Sciatic nerve (tissue), 2 donors: ENCODE results near the gene SPTSSA. TPM values are rescaled to one million over a fixed set of nuclear protein-coding genes. Genes with fewer than 3 reads are reported as not detected.

ENCODE experiments used
- ATAC-seq: fragments of 200-7000 bp; cut with Tn5 transposase; one replicate; pipeline ENCODE4 v1.9.1; 2020; ENCODE audit warnings: mild to moderate bottlenecking, moderate library complexity
- DNase-seq: peaks from one replicate; pipeline ENCODE4 v3.0.0-alpha.2; 2020; ENCODE audit warnings: low spot score
- intact Hi-C: fragments of 100-400 bp; cut with DNase I; formaldehyde crosslinking; loops from one replicate; pipeline ENCODE4 v1.14.2; 2022
- total RNA-seq: library from RNA; stranded (reverse); fragmentation: NEBNext Ultra II Directional; extraction: Animal tissue kit (Norgen Biotek cat#: 25700); gene quantifications from one replicate; pipeline ENCODE4 v1.2.1, GENCODE V29; 2021
- donor health status: DM: no; HTN: no; CAD: no.
- donor health status: DM: no; HTN: no; CAD: no.

SPTSSA gene
- total RNA-seq, 1 donor from 2014 or later, result 18.3 TPM

- no peak for ATAC-seq
- no peak for DNase-seq
- intact Hi-C loops, result no loop called here
Measured at GRCh38 chr14:34475163-34475562, 13.1 kb upstream of the SPTSSA start.

- ATAC-seq (no peak), DNase-seq (no peak)
- intact Hi-C loops, result loop anchor here (5.0 kb wide), 1 partner anchor 1837 kb away; no protein-coding TSS in a partner anchor
Measured at GRCh38 chr14:34474187-34474679, 12.2 kb upstream of the SPTSSA start.

GRCh38 chr14:34472706-34473279, 10.8 kb upstream of the SPTSSA start:
- DNase-seq (no peak), ATAC-seq (no peak)
- intact Hi-C loops, result loop anchor here (5.0 kb wide), 1 partner anchor 1835 kb away; no protein-coding TSS in a partner anchor

- intact Hi-C loops, result loop anchor here (5.0 kb wide), 1 partner anchor 1833 kb away; no protein-coding TSS in a partner anchor
- DNase-seq (no peak), ATAC-seq (no peak)
Measured at GRCh38 chr14:34470319-34470718, 8.3 kb upstream of the SPTSSA start.

- intact Hi-C loops, result no loop called here
- DNase-seq, result no peak
Measured at GRCh38 chr14:34466691-34467090, 4.7 kb upstream of the SPTSSA start.

GRCh38 chr14:34465069-34465859, 3.2 kb upstream of the SPTSSA start:
- DNase-seq (no peak), ATAC-seq (no peak)
- intact Hi-C loops, result no loop called here

More at GRCh38 chr14:34466691-34467090, 4.7 kb upstream of the SPTSSA start:
- ATAC-seq, result no peak

- no peak for ATAC-seq
- intact Hi-C loops, result no loop called here
Measured at GRCh38 chr14:34463598-34463961, 1.5 kb upstream of the SPTSSA start.

GRCh38 chr14:34461334-34462131, 507 bp downstream of the SPTSSA start:
- DNase-seq (peak; percentile 72), ATAC-seq (peak; percentile 62)
- intact Hi-C loops, result no loop called here

More at GRCh38 chr14:34463598-34463961, 1.5 kb upstream of the SPTSSA start:
- DNase-seq, result no peak

- ATAC-seq, result no peak
- intact Hi-C loops, result no loop called here
- no peak for DNase-seq
Measured at GRCh38 chr14:34460841-34461240, 1.2 kb downstream of the SPTSSA start.

GRCh38 chr14:34460295-34460694, 1.7 kb downstream of the SPTSSA start:
- intact Hi-C loops, result no loop called here
- DNase-seq (no peak), ATAC-seq (no peak)

GRCh38 chr14:34457186-34457585, 4.9 kb downstream of the SPTSSA start:
- intact Hi-C loops, result no loop called here
- DNase-seq (no peak), ATAC-seq (no peak)

- no peak for DNase-seq
- intact Hi-C loops, result no loop called here
- peak; percentile 24 for ATAC-seq
Measured at GRCh38 chr14:34453226-34453625, 8.8 kb downstream of the SPTSSA start.

- ATAC-seq, result no peak
- intact Hi-C loops, result no loop called here
- no peak for DNase-seq
Measured at GRCh38 chr14:34452258-34452822, 9.7 kb downstream of the SPTSSA start.

- ATAC-seq (no peak), DNase-seq (no peak)
- intact Hi-C loops, result no loop called here
Measured at GRCh38 chr14:34450958-34451357, 11.1 kb downstream of the SPTSSA start.

GRCh38 chr14:34450542-34450915, 11.5 kb downstream of the SPTSSA start:
- ATAC-seq (no peak), DNase-seq (no peak)
- intact Hi-C loops, result no loop called here

- ATAC-seq, result no peak
- intact Hi-C loops, result no loop called here
- no peak for DNase-seq
Measured at GRCh38 chr14:34449819-34450541, 12.1 kb downstream of the SPTSSA start.

GRCh38 chr14:34439090-34439489, 22.9 kb downstream of the SPTSSA start:
- no peak for DNase-seq
- ATAC-seq, result no peak
- intact Hi-C loops, result no loop called here

GRCh38 chr14:34438438-34438837, 23.6 kb downstream of the SPTSSA start:
- no peak for ATAC-seq
- no peak for DNase-seq
- intact Hi-C loops, result no loop called here

GRCh38 chr14:34437729-34438080, 24.3 kb downstream of the SPTSSA start:
- DNase-seq (no peak), ATAC-seq (no peak)
- intact Hi-C loops, result no loop called here
